GOT3 (cell line): ENCODE measurements around the gene GALNT16.
"Not testable (repeated sequence)": the region's sequence is repeated elsewhere in the genome, so short reads cannot be mapped to it uniquely, and the experiment has no call there.

ENCODE experiments used
- DNase-seq: peaks from one replicate; lab custom pipeline; 2025; ENCODE audit warnings: mixed read lengths; lab: John Stamatoyannopoulos, UW

Gene GALNT16

DNA sequence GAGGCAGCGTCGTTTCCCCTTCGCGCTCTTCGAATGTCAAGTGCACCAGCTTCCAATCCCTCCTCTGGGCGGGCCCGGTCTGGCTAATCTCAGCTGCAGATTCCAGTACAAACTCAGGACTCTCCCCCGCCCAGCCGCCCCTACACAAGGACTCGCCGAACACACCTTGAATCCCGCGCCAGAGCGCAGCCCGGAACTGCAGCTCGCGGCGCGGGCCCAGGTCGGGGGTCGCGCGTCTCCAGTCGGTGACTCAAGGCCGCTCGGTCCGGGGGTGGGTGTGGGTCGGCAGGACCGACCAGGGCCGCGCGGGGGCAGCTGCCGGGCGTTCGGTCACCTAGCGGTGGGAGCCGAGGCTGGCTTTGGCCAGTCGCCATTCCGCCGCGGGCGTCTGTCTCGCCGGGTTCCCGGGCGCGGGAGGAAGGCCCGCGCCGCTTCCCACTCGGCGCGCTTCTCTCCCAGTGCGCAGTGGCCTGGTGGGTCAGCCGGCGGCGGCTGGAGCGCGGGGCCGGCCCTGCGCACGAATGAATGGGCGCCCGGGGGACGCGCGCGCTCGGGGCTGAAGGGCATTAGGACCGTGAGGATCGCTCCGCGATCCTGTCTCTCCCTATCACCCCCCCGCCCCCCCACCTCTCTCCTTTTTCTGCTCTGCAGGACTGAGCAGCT is at the start of gene GALNT16:
GALNT16 (plus strand) TSS at position 632 of the 663 bp plus-strand sequence. CDS start 133 bp downstream, outside the sequence.
- no peak for DNase-seq

DNA sequence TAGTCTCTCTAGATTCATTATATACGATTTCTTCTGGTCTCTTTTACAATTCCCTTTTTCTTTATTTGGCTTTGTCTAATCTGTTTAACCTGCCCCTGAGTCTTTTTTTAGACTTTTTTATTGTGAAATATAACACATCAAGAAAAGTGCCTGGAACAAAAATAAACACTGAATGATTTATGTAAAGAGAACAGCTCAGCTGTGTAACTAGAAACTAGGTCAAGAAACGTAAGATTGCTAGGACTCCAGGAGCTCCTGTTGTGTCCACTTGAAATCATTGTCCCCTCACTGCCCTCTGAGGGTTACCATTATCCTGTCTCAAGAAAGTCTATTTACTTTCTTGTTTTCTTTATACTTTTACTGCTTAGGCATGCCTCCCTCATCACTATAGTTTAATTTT is 45.6 kb upstream of the GALNT16 start:
- no peak for DNase-seq

DNA sequence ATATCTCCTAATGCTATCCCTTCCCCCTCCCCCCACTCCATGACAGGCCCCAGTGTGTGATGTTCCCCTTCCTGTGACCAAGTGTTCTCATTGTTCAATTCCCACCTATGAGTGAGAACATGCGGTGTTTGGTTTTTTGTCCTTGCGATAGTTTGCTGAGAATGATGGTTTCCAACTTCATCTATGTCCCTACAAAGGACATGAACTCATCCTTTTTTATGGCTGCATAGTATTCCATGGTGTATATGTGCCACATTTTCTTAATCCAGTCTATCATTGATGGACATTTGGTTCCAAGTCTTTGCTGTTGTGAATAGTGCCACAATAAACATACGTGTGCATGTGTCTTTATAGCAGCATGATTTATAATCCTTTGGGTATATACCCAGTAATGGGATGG is 42.3 kb upstream of the GALNT16 start:
- not testable (repeated sequence) for DNase-seq

DNA sequence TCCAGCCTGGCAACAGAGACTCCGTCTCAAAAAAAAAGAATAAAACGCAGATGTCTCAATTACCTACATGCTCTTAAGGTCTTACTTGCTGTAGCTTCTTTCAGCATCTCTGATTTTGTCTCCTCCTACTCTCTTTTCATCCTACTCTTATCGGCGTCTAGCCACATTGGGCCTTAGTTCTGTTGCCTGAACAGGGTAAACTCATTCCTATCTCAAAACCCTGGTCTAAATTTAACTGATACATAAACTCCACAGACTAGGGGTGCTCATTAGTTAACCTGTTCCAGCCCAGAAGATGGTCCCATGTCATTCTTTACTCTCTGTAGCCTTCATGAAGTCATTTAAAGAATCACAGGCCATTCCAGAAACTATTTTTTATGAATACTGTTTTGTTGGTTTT is 35.0 kb upstream of the GALNT16 start:
- no peak for DNase-seq

DNA sequence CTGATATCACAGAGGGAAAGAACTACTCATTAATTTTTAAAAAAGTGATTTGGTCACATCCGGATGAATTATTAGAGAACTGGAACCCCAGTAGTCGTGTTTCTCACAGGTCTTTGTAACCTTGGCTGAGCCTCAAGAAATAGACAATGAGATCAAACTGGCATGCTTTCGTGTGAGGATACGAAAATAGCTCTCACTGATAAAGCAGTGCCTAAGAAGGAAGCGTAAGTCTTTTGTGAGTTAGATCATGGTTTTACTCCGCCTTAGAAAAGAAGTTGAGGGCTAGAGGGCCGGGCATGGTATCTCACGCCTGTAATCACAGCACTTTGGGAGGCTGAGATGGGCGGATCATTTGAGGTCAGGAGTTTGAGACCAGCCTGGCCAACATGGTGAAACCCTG is 33.8 kb upstream of the GALNT16 start:
- DNase-seq: no peak

DNA sequence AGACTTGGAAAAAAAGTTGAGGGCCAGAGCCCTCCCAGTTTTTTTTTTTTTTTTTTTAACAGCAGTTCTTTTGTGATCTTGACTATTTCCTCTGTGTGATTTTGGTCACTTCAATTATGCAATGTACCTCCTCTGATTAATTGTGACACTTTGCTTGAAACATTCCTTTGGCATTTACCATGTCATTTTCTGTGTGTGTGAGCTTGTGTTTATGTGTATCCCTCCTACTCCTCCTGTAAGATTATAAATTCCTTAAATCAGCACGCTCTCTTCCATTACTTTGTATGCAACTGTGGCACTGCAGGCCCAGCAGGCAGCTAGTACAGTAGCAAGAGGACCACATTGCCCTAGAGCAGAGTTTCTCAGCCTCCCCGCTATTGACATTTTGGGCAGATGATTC is 33.2 kb upstream of the GALNT16 start:
- no peak for DNase-seq

DNA sequence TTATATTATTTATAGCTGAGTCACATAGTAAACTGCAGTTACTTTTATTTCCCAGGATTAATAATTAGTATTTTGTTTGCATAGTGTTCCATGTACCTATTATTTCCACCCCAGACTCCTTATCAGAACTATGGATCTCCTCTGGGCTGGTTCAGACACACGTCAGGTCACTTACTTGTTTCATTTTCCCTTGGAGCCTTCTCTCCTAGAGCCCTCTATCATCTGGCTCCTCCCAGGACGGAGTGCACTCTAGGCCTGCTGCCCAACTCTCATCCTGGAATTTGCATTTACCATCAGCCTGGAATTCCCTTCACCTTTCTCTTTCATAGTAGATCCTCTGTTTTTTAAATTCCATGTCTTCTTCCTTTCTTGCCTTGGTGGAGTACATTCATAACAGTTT is 28.5 kb upstream of the GALNT16 start:
- DNase-seq: no peak

DNA sequence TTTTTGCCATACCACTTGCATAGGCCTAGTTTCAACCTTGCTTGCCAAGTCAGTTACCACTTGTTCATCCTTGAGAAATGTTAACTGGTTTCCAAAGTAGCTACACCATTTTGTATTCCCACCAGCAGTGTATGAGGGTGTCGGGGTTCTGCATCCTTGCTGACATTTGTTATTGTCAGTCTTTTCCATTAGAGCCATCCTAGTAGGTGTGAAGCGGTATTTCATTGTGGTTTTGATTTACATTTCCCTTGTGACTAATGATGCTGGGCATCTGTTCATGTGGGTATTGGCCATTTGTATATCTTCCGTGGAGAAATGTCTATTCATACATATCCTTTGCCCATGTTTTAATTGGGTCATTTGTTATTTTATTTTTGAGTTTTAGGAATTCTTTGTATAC is 27.6 kb upstream of the GALNT16 start:
- DNase-seq: no peak

DNA sequence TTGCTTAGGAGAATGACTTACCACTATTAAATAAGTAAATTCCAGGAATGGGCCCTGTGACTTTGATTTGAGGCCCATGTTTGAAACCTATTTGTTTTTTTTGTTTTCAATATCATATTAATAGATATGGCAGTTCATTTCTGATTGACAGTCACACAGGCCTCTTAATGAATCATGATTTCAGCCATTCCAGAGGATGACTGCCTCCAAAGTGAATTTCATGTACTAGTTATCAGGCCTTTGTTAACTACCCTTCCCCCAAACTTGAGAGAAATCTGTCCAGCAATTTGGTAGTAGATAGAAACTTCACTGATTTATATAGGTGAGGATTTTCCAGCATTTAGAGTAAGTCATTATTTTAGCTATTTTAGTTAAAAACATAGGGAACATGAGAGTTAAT is 25.9 kb upstream of the GALNT16 start:
- no peak for DNase-seq

DNA sequence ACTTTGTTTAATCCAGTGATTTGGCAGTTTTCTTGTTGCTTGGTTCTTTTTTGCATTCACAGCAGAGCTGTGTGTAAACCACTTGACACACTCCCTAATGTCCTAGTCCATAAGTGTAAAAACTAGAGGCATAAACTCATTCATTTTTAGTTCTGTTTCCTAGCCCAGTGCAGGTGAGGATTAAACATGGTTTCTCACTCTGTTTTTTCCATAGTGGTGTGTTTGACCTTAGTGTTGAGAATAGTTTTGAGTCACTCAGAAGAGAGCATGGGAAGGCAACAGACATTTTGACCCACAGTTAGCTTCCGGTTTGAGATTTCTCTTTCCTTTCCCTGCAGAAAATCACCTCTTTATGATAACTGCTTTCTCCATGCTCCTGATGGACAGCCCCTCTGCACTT is 24.2 kb upstream of the GALNT16 start:
- DNase-seq: no peak

DNA sequence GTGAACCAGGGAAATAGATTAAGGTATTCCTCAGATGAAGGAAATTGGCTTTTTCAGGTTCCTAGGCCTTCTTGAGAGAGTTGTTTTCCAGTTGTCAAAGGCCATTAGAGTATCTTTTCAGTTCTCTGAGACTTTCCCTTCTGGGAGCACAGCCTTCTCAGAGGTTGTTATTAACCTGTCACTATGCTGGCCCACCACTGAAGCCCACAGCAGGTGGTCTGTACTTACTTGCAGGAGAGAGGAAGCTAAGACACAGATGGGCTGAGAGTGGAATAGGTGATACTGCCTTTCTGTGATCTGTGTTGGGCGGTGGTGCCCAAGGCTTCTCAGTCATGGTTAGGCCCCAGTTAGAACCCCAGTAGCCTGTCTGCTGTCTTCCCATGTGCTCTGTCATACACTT is 22.8 kb upstream of the GALNT16 start:
- no peak for DNase-seq

DNA sequence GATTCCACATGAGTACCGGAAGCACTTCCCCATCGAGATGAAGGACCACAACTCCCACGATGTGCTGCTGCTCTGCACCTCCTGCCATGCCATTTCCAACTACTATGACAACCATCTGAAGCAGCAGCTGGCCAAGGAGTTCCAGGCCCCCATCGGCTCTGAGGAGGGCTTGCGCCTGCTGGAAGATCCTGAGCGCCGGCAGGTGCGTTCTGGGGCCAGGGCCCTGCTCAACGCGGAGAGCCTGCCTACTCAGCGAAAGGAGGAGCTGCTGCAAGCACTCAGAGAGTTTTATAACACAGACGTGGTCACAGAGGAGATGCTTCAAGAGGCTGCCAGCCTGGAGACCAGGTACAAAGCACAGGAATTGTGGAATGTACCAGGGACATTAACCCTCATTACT is 22.4 kb upstream of the GALNT16 start:
- DNase-seq: no peak

DNA sequence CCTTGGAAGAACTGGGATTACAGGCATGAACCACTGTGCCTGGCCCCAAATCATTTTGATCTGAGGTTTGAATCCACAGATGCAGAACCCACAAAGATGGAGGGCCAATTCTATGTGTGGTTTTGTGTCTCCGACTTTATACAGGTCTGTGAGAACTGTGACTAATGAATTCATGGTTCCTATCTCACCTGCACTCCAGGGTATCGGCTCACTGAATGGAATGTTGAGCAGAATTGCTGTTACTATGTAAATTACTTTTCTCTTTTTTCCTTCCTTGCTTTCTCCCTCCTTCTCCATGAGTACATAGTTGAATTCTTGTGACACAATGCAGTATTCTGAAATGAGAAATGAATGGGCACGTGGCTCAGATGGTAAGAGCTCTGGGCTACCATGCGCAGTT is 21.1 kb upstream of the GALNT16 start:
- DNase-seq: no peak

DNA sequence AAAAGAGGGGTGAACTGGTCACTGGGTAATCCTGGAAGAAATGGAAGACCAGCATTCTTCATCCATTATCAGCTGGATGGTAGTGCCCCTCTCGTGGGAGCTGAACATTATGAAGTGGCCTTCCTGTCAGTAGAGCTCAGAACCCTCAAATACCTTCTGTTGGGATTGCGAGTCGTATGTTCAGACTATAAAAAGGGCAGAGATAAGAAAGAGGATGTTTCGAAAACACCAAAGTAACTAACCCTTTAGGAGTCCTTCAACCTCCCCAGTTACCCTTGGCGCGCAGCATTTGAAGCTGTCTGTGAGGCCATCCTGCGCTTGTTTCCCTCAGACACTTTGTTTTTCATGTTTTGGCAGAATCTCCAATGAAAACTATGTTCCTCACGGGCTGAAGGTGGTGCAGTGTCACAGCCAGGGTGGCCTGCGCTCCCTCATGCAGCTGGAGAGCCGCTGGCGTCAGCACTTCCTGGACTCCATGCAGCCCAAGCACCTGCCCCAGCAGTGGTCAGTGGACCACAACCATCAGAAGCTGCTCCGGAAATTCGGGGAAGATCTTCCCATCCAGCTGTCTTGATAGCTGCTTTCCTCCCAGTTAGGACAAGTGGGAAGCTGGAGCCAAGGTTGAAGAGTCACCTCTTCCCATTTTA is 19.3 kb upstream of the GALNT16 start:
- no peak for DNase-seq

DNA sequence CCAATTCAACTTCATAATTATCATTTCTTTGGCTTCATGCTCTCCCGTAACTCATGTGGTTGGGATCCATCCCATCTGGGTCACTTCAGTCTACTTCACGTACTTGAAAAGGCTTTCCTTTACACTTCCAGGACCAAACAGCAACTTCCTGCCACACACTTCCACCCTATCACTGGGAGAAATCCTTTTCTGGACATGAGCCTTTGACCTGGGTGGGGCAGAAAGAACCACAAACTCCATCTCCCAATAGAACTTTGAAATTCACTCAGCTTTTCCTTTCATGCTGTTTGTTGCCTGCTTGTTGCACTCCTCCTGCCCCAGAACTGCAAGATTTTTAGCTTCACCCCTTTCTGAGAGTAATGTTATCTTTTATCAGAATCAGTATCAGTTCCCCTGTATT is 18.4 kb upstream of the GALNT16 start:
- no peak for DNase-seq

DNA sequence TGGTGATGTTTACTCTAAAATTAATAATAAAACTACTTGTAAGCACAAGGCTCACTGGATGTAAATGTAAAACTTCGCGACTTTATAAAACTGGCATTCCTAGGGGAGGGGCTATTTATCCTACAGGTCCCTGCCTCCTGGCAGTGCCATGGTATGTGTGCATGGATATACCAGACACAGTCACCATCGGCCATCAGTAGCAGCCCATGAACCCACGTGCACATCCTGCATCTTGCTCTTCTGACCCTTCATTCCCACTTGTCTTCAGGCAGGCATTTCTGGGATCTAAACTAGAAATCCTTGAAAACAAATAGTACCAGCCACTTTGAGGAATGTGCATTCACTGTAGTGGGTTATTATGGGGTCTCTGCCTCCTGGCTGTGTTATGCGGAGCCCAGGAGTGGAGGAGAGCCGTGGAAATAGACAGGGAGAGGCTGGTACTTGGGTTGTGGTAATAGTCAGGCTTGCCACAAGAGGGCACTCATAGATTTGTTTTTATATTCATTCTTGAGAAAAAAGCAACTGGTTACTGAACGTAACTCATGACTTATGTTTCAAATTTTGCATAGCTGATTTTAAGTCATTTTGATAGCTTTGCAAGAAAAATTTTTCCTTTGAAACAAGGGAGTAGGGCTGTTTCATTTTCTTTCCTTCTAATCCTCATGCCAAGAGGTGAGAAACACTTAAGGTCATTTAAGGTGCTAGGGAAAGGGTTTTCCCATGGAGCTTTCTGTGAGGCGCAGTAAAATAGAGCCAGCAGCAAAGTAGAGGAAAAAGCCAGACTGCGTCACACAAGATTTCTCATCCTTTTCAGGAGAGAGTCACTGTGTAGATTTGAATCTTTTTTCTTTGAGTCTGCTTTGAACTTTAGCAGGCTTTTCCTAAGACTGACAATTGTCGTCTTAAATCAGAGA is 17.4 kb upstream of the GALNT16 start:
- DNase-seq: no peak

DNA sequence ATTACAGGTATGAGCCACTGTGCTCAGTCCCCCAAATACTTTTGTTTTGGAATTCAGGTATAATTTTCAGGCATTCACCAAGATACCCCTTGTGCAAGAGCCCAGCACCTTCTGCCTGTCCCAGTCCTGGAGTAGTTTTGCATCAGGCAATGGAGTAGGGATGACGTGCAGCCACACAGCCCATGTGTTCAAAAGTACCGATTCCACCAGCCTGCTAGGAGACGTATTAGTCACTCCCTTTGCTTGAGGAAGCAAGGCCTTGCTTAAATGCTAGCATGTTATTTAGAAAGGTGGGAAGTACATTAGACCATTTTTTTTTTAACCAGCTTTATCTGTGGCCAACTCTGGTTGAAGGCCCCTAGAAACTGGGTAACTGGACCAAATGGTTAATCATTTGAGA is 15.0 kb upstream of the GALNT16 start:
- DNase-seq: no peak

DNA sequence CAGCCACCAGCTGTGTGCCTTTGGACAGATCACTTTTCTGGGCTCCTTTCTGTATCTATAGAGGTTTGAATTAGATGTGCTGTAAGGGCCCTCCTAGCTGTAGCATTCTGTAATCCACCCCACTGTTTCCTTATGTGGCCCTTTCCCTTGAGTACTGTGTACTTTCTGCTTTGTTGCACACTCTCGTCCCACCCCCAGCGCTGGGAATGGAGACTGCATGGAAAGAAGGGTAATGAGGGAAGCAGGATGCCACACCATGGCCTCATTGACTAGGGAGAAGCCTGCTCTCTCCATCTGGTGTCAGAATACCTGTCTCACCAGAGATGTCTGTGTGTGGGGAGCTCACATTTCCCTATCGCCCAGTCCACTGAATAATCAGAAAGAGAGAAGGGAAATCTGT is 13.6 kb upstream of the GALNT16 start:
- DNase-seq: no peak

DNA sequence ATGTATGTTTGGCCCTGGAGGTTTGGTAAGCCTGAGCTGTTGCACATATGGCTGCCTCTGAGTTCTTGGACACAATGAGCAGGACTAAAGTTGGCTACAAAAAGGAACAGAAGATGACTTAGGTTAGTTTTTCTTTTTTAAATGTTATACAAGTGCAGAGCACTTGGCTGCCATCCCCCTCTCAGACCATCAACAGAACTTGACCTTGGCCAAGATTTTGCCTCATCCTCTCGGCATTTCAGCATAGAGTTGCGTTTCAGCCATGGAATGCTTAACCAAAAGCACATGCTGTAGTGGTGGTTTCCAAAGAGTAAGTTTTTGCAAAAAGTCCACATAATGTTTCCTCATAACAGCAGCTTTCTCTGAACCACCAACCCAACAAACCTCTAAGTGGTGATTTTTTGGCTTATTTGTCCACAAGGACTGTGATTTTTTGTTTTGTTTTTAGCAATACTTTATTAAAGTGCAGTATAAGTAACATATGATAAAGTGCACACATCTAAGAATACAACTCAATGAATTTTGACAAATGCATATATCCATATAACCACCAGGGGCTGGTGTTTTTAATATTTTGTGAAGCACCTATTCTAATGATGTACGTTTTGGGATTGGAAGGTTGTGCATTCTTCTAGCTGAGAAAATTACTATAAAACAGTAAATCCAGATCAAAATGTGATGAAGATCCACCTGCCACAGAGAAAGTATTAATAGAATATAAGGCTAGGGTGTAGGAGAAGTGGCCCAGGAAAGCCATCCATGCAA is 12.1 kb upstream of the GALNT16 start:
- DNase-seq: no peak

DNA sequence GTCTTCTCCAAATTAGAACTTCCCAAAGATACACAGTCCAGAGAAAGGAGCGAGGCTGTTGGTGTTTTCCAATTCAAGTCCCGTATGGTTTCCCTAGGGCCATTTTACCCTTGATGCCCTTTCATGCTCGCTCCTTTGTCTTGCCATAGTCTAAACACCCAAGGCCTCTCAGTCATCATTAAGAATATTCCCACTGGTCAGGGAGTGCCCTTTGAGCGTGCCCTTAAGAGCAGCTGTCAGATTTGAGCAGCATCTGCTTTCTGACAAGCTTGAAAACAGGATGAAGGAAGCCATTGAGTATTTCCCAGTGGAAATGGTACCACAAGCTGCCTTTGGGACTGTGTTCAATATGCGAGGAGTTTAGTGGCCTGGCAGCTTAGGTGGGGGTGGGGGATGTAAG is 10.4 kb upstream of the GALNT16 start:
- DNase-seq: no peak

DNA sequence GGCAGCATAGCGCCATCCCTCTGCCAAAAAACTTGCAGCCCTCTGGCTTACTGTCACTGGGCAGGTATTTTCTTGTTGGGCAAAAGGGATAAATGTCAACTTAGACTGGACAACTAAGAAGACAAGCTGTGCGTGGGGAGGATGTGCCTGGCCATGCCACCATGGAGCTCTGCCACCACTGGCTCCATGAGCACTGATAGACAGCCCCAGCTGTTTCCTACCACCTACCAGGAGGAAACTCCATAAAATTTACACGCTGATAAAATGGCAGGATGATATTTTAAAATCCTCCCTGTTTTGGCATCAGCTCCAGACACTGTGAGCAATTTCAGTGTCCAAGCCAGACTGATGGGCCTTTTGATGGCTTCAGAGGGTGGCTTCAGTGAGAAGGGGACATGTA is 7.1 kb upstream of the GALNT16 start:
- DNase-seq: no peak

DNA sequence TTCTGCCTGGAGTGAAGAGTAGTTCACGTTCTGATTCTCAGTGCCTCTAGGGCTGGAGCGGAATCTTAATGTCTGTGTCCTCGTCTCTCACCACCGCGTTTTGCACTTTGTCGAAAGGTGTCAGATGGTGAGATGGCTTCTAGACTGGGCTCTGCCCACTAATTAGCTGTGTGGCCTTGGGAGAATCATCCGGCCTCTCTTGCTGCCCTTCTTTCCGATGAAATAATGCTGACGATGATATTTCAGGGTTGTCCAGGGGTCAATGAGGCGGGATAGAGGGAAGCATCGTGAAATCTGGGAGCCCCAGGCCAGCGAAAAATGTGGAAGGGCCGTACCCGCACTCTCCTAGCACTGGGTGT is 811 bp upstream of the GALNT16 start:
- DNase-seq: no peak
